GM19324 (cell line): ENCODE measurements around the gene DLX1.
"Not testable (repeated sequence)": the region's sequence is repeated elsewhere in the genome, so short reads cannot be mapped to it uniquely, and the experiment has no call there.

ENCODE experiments used
- ATAC-seq: cut with Tn5 transposase; IDR thresholded peaks from one replicate; pipeline ENCODE4 v1.9.1; 2021; ENCODE audit warnings: mild to moderate bottlenecking, moderate library complexity; ENCODE audit not compliant: unreplicated experiment, low FRiP score

Gene DLX1

GRCh38 chr2:172085460-172086159, at the start of gene DLX1:
Gene DLX1 (plus strand): TSS chr2:172085507. CDS start chr2:172085678, 171 bp downstream.
- no peak for ATAC-seq

- ATAC-seq: no peak
Observed at GRCh38 chr2:172038121-172038520, 47.2 kb upstream of the DLX1 start.

- ATAC-seq: no peak
Observed at GRCh38 chr2:172038604-172039003, 46.7 kb upstream of the DLX1 start.

GRCh38 chr2:172039011-172039704, 46.1 kb upstream of the DLX1 start:
- ATAC-seq: no peak

- ATAC-seq: no peak
Observed at GRCh38 chr2:172040311-172040710, 45.0 kb upstream of the DLX1 start.

- ATAC-seq: no peak
Observed at GRCh38 chr2:172046080-172046678, 39.1 kb upstream of the DLX1 start.

- no peak for ATAC-seq
Observed at GRCh38 chr2:172046866-172047565, 38.3 kb upstream of the DLX1 start.

- no peak for ATAC-seq
Observed at GRCh38 chr2:172047566-172048507, 37.5 kb upstream of the DLX1 start.

GRCh38 chr2:172048508-172049503, 36.5 kb upstream of the DLX1 start:
- ATAC-seq: no peak

- ATAC-seq: no peak
Observed at GRCh38 chr2:172049567-172050120, 35.7 kb upstream of the DLX1 start.

- ATAC-seq: no peak
Observed at GRCh38 chr2:172050479-172051125, 34.7 kb upstream of the DLX1 start.

GRCh38 chr2:172052000-172052983, 33.0 kb upstream of the DLX1 start:
- no peak for ATAC-seq

- no peak for ATAC-seq
Observed at GRCh38 chr2:172053486-172053885, 31.8 kb upstream of the DLX1 start.

GRCh38 chr2:172056293-172056692, 29.0 kb upstream of the DLX1 start:
- ATAC-seq: no peak

- ATAC-seq: no peak
Observed at GRCh38 chr2:172058660-172059059, 26.6 kb upstream of the DLX1 start.

GRCh38 chr2:172060118-172060517, 25.2 kb upstream of the DLX1 start:
- not testable (repeated sequence) for ATAC-seq
